ENCODE data around the gene TGM6.

Gene TGM6

DNA sequence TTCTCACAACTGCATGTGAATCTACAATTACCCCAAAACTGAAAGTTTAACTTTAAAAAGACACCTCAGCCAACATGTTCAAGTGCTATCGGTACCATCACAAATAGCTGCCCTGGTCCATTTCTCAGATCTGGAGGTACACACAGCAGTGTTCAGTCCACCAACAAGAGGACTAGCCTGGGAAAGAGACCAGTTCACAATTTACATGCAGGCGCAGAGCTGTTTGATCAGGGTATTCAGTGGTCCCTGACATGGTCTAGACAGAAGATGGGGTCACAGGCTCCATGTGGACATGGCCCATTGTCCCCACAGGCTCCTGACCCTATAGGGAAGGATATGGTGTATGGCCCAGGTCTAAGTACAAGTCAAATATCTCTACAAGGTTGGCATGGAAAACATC lies 15.6 kb upstream of the TGM6 start:
- no peak for DNase-seq

- DNase-seq, result no peak
These were observed 15.0 kb upstream of the TGM6 start for GRCh38 chr20:2365666-2366065.

- no peak for DNase-seq
These were observed 12.1 kb upstream of the TGM6 start for GRCh38 chr20:2368621-2369020.

- no peak for DNase-seq
These were observed 7.6 kb upstream of the TGM6 start for GRCh38 chr20:2373098-2373497.

DNA sequence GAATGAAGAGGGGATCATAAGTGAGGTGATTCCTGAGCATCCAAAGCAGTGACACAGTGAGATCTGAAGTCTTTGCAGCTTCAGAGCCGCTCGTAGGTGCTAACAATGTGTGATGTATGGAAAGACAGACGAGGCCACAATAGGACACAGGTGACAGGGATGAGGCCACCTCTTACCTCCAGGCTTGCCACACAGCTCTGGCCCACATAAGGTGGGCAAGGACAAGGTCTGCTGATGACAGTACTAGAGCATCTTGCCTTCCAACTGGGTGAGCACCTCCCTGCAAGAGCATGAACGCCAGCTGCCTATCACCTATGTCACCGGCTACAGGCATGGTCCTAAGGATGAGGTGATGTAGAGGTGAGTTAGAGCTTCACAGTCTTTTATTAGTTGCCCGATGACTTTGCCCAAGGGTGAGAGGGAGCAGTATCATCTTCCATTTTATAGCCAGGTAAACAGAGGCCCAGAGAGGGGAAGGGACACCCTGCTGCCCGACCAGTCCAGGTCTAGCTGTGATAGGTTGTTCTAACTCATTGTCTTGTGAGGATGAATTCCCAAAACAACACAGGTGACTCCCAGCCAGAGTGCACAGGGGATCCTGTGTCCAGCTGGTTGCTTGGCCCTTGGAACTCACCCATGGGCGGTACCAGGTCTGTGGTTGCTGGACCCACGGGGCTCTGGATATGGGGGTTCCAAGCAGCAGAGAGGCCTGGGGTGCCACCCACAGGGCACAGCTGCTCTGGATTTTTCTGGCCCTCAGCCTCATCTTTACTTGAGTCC lies 6.2 kb upstream of the TGM6 start:
- no peak for DNase-seq

DNA sequence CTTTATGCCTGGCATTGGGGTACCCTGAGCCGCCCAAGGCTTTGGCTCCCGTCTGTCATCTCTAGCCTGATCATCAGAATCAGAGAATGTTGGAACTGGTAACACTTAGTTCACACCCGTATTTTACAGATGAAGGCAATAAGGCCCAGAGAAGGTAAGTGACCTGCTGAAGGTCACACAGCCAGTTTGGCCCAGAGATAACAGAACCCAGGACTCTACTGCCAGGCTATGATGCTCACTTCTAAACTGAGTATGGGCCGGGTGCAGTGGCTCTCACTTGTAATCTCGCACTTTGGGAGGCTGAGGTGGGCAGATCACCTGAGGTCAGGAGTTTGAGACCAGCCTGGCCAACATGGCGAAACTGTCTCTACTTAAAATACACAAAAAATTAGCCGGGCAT lies 1.8 kb upstream of the TGM6 start:
- DNase-seq, result no peak

DNA sequence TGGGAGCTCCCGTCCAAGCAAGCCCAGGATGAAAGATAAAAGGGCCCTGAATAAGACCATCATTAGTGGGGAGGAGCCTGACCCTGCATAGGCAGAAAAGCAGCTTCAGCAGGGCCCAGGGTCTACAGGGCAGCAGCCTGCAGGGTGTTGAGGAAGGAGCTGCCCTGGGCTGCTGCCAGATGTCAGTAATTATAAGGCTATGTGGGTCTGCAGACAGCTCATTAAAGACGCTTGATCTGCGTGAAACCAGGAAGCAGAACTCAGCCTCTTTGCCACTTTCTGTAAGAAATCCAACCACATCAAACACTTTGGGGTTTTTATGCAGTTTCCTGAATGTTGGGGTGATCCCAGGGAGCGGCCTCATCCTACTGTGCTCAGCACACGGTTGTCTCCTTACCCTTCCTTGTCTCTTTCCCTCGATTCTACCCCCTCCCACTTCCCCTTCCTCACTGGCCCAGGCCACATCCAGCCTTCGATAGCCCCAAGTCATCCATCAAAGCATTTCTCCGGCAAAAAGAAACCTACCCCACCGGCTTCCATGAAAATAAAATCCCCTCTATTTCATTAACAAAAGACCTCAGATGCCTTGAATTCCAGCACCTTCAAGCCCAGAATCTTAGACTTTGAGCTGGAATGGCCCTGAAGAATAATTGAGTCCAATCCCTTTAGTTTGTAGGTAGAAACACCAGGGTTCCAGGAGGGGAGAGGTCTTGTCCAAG lies 1.0 kb upstream of the TGM6 start:
- no peak for DNase-seq

- no peak for DNase-seq
These were observed 602 bp downstream of the TGM6 start for GRCh38 chr20:2381303-2381702.

DNA sequence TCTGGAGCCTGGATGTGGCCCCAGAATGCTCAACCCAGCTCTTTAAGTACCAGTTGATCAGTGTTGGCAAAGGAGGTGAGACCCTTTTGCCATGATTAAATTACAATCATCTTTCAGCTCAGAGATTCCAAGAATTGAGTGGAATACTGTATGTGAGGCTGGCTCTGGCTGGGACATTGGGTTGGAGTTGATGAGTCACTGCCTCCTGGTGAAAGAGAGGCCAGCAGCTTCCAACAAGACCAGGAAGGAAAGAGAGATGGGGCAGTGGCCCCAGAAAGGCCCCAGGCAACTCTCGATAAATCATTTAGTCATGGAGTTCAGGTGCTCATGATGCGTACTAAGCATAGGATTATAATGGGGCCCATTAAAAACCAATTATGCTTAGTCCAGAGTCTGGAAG lies 2.1 kb downstream of the TGM6 start:
- no peak for DNase-seq

DNA sequence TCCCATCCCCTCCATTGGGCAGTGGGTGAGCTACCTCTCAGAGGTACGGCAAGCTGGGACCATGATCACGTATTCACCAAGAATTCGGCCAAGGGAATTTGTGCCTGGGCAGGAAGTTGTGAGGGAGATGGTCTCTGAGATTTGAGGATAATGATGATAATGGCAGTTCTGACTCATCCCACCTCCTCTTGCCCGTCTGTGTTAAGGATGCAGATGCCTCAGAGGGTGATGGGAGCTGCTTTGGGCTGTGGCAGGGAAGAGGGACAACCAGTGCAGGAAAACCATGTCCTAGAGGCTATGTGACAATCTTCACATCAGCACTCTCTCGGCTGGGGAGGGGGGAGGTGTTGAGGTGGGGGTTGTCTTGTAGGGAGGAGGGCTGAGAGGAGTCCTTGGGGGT lies 4.3 kb downstream of the TGM6 start:
- DNase-seq, result peak; percentile 46

DNA sequence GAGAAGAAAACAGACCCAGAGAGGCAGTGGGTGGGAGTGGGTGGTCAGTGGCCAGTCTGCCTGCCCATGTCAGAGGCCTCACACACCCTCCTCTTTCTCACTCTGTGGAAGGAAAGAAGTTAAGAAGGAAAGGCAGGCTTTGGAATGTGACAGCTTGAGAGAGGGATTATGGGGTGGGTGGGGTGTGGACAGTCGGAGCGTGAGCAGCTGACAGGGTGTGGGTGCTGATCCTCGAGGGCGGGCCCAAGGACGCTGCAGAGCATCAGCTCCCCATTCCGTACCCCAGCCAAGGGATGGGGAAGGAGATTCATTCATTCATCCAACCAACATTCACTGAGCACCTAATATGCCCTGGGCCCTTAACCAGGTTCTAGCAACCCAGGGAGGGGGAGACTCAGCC lies 4.8 kb downstream of the TGM6 start:
- no peak for DNase-seq

- DNase-seq, result peak; percentile 71
These were observed 5.9 kb downstream of the TGM6 start for GRCh38 chr20:2386516-2387179.

DNA sequence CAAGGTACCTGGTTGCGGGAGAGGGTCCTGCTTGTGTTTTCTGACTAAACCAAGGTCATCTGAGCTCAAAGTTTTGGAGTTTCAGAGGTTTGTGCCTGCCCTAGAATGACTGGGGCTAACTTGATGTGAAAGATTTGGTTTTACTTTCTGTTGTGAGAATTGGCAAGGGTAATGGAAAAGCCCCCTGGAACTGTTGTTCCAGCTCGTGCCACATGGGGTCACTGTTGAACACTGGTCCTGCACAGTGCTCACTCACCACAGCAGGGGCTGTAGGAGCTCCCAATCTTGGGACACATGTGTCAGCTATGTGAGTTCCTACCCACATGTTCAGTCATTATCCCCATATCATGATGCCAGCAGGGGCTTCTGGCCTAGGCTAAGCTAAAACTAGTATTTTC lies 6.5 kb downstream of the TGM6 start:
- DNase-seq, result peak; percentile 41

DNA sequence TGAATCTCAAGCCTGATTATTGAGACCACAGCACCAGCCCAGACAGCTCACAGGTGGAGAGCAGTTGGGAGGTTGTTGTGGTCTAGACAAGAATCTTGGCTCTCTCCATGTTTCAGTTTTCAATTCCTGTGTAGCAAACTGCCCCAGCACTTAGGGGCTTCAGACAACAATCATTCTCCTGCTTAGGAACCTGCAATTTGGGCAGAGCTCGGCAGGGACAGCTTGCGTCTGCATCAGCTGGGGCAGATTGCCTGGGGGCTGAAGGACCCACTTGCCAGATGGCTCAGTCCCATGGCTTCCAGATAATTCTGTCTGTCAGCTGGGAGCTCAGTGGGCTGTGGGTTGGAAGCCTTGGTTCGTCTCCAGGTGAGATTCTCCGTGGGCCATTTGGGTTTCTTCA lies 6.9 kb downstream of the TGM6 start:
- DNase-seq, result no peak

GRCh38 chr20:2390951-2391675 lies 10.4 kb downstream of the TGM6 start:
- DNase-seq, result no peak

GRCh38 chr20:2394411-2395055 lies 13.8 kb downstream of the TGM6 start:
- DNase-seq, result no peak

DNA sequence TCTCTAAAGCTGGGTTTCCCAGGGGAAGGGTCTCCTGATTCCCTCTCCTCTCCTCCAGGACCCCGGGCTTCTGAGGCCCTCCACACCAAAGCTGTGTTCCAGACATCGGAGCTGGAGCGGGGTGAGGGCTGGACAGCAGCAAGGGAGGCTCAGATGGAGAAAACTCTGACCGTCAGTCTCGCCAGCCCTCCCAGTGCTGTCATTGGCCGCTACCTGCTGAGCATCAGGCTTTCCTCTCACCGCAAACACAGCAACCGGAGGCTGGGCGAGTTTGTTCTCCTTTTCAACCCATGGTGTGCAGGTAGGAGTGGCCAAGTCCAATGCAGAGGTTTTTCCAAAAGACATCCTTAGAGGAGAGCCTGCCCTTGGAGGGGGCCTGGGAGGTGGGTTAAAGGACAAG lies 14.4 kb downstream of the TGM6 start:
- no peak for DNase-seq

DNA sequence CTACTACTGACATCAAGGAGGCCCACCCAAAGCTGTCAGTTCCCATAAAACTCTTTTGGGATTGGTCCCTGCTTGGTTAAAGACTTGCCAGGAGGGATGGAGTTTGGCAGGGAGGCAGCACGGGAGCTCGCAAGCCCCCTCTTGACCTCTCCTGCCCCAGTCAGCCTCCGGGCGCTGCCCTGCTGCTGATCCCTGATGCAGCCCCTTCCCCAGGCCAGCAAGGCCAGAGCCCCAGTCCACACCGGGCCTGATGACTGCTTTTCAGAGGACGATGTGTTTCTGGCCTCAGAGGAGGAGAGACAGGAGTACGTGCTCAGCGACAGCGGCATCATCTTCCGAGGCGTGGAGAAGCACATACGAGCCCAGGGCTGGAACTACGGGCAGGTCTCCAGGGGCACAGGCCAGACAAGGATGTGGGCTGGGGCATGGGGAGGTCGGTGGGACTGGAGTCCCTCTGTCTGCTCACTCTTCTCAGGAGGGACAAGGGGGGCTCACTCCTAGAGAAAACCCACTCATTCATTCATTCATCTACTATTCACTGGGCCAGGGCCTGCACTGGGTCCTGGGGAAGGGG lies 15.6 kb downstream of the TGM6 start:
- no peak for DNase-seq

DNA sequence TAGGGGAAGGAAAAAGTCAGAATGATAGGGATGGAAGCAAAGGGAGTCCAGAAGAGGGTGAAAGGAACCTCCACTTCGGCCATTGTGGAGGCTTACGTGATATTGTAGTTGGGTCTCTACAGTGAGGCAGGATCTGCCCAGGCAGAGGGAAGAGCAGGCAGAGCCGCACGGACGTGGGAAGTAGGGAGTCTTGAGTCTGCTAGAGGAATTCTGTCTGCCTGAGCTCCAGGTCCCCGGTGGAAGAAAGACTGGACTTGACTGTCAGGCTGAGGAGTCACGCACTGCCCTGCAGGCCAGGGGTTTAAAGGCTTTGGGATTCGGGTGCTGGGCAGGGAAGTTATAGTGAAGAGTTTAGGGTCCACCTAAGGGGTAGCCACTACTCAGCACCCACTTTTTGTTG lies 16.4 kb downstream of the TGM6 start:
- no peak for DNase-seq

- DNase-seq, result no peak
These were observed 17.0 kb downstream of the TGM6 start for GRCh38 chr20:2397595-2398145.

DNA sequence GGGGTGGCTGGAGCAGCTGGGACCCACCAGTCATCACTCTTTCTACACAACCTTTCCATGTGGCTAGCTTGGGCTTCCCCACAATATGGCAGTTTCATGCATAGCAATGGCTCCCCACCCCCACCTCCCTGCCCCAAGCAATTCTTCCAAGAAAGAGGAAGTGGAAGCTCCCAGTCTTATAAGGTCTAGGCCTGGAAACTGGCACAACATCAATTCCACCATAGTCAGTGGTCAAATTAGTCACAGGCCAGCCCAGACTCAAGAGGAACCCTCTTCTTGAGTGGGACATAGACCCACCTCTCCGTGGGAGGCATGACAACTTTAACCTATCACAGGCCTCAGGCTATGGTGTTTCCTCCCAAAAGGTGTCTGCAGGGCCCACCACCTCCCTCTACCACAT lies 17.7 kb downstream of the TGM6 start:
- DNase-seq, result no peak

GRCh38 chr20:2399390-2399789 lies 18.7 kb downstream of the TGM6 start:
- no peak for DNase-seq

All from fibroblast of skin of right quadriceps (primary cell).